B cell (primary cell): ENCODE results near the gene ATPAF1. TPM values are rescaled to one million over a fixed set of nuclear protein-coding genes. Genes with fewer than 3 reads are reported as not detected.

Source experiments
- ATAC-seq: fragments of 200-7000 bp; cut with Tn5 transposase; one replicate; pipeline ENCODE4 v1.10.0; 2021; ENCODE audit warnings: low read depth, mild to moderate bottlenecking, moderate number of reproducible peaks, moderate library complexity
- CTCF ChIA-PET: fragments of 350-600 bp; sonication (Branson Sonifier 250); formaldehyde crosslinking; loops from one replicate; lab custom pipeline; 2021; ENCODE audit warnings: antibody characterized with exemption, inconsistent platforms; lab: Charles Lee
- POLR2A ChIA-PET: fragments of 350-600 bp; sonication (Branson Sonifier 250); formaldehyde crosslinking; loops from one replicate; lab custom pipeline; 2021; ENCODE audit warnings: antibody characterized with exemption; lab: Charles Lee
- DNase-seq: peaks from one replicate; pipeline ENCODE4 v3.0.0; 2013
- H2AFZ ChIP-seq: 2 replicates; pipeline ENCODE4 v1.6.1; 2012; ENCODE audit warnings: mild to moderate bottlenecking, low read depth, low read length; ENCODE audit not compliant: insufficient read depth, poor library complexity, severe bottlenecking
- H3K27ac ChIP-seq, 2 donors: 1 replicate in 1 of 2; 2 replicates in 1 of 2; pipeline ENCODE4 v1.5.1; 2012 to 2013; ENCODE audit warnings: low read length in 2 of 2, mild to moderate bottlenecking in 2 of 2, moderate library complexity in 1 of 2
- H3K27me3 ChIP-seq, 4 experiments: fragments of 200-600 bp in 1 of 4; sonication (generic) in 1 of 4; replicated peaks in 1 of 4; 1 replicate in 2 of 4; 2 replicates in 2 of 4; pipeline versions ENCODE4 v1.6.1 to v1.7.0; 2013 to 2016; ENCODE audit warnings: low read length in 3 of 4, mild to moderate bottlenecking in 2 of 4, mixed read lengths in 1 of 4, moderate library complexity in 1 of 4; ENCODE audit not compliant: insufficient read depth in 4 of 4, control insufficient read depth in 3 of 4; ENCODE audit errors: control extremely low read depth in 1 of 4
- H3K36me3 ChIP-seq, 2 experiments: replicated peaks in 1 of 2; 1 replicate in 1 of 2; 2 replicates in 1 of 2; pipeline versions ENCODE4 v1.6.1 to v1.7.1; 2013; ENCODE audit warnings: low read length in 1 of 2; ENCODE audit not compliant: insufficient read depth in 2 of 2, control insufficient read depth in 1 of 2; ENCODE audit errors: control extremely low read depth in 1 of 2, extremely low read depth in 1 of 2
- H3K4me1 ChIP-seq, 2 donors: fragments of 200-600 bp in 1 of 2; sonication (generic) in 1 of 2; 1 replicate in 1 of 2; 2 replicates in 1 of 2; pipeline versions ENCODE4 v1.5.1 to v1.6.1; 2013 to 2017; ENCODE audit warnings: low read length in 2 of 2; ENCODE audit not compliant: control insufficient read depth in 2 of 2, insufficient read depth in 2 of 2
- H3K4me2 ChIP-seq: replicated peaks from 2 replicates; pipeline ENCODE3; 2012; ENCODE audit warnings: mild to moderate bottlenecking, low read depth, low read length; ENCODE audit not compliant: poor library complexity, severe bottlenecking
- H3K4me3 ChIP-seq, 5 experiments: fragments of 200-600 bp in 1 of 5; sonication (generic) in 1 of 5; 1 replicate in 3 of 5; 2 replicates in 2 of 5; pipeline versions ENCODE4 v1.5.1 to v1.7.0; 2011 to 2016; ENCODE audit warnings: low read length in 4 of 5, mild to moderate bottlenecking in 4 of 5, low read depth in 2 of 5, control low read depth in 1 of 5, moderate library complexity in 1 of 5; ENCODE audit not compliant: insufficient read depth in 1 of 5; ENCODE audit errors: control extremely low read depth in 1 of 5, extremely low read depth in 1 of 5
- H3K79me2 ChIP-seq: fragments of 200-600 bp; sonication (generic); one replicate; pipeline ENCODE4 v1.6.0; 2016; ENCODE audit warnings: low read length; ENCODE audit not compliant: control insufficient read depth, insufficient read depth
- H3K9ac ChIP-seq: fragments of 200-600 bp; sonication (generic); 2 replicates; pipeline ENCODE4 v1.6.1; 2017; ENCODE audit warnings: mild to moderate bottlenecking, low read length, moderate library complexity
- H3K9me3 ChIP-seq, 3 donors: one replicate each; pipeline versions ENCODE4 v1.6.1 to v1.7.1; 2013; ENCODE audit warnings: low read length in 2 of 3; ENCODE audit not compliant: control insufficient read depth in 2 of 3, insufficient read depth in 1 of 3; ENCODE audit errors: control extremely low read depth in 1 of 3
- H4K20me1 ChIP-seq: 2 replicates; pipeline ENCODE4 v1.6.0; 2012; ENCODE audit warnings: mild to moderate bottlenecking, low read length; ENCODE audit not compliant: insufficient read depth, control insufficient read depth, poor library complexity, severe bottlenecking
- H3K27ac Mint-ChIP-seq: one replicate; pipeline ENCODE4 v1.8.0; 2021; ENCODE audit warnings: mixed read lengths
- H3K27me3 Mint-ChIP-seq: one replicate; pipeline ENCODE4 v1.8.0; 2021; ENCODE audit warnings: mixed read lengths
- H3K4me1 Mint-ChIP-seq: one replicate; pipeline ENCODE4 v1.8.0; 2021; ENCODE audit warnings: mixed read lengths
- H3K4me3 Mint-ChIP-seq: one replicate; pipeline ENCODE4 v1.8.0; 2021; ENCODE audit warnings: mixed read lengths
- H3K9me3 Mint-ChIP-seq: one replicate; pipeline ENCODE4 v1.8.0; 2022; ENCODE audit warnings: mixed read lengths; ENCODE audit not compliant: insufficient read depth
- CTCF ChIP-seq: fragments of 200-600 bp; IDR thresholded peaks from one replicate; pipeline ENCODE4 v1.8.0; 2022; ENCODE audit warnings: antibody characterized with exemption, mild to moderate bottlenecking
- EZH2 ChIP-seq: IDR thresholded peaks from 2 replicates; pipeline ENCODE4 v1.6.1; 2012; ENCODE audit warnings: borderline replicate concordance, low read depth, mild to moderate bottlenecking, moderate library complexity, low read length; ENCODE audit not compliant: insufficient read depth, poor library complexity, severe bottlenecking
- WGBS: methylation state at CpG from one replicate; pipeline ENCODE4 v1.1.5; 2013; ENCODE audit warnings: missing lambda C conversion rate; ENCODE audit not compliant: insufficient coverage; 5-methylcytosine and 5-hydroxymethylcytosine counted together
- intact Hi-C: fragments of 100-400 bp; cut with micrococcal nuclease; formaldehyde crosslinking; loops from one replicate; pipeline ENCODE4 v1.10.0; 2022
- polyA plus RNA-seq: library from polyadenylated mRNA; depleted of rRNA; stranded (reverse); fragments of >200 nt; gene quantifications from 2 replicates; pipeline ENCODE4 v1.2.3, GENCODE V29; 2012
- total RNA-seq, 2 donors: library from RNA; stranded (reverse); fragments of 120-200 nt in 1 of 2; gene quantifications; 1 replicate in 1 of 2; 2 replicates in 1 of 2; pipeline versions ENCODE4 v1.2.3 to v1.2.4, GENCODE V29; 2013 to 2022

ATPAF1 gene
- total and polyA plus RNA-seq, 2 donors (not counting 1 experiment from before 2014, with no cell fraction given): 18.3 to 22.0 TPM

GRCh38 chr1:46630719-46631118 lies 37.4 kb downstream of the ATPAF1 start:
- POLR2A ChIA-PET: no interaction called here
- Histone ChIP-seq H3K36me3 (peaks cover 5 to 18% of the 10 kb centered on the region in 2 experiments), H3K4me1 (no peaks in the 10 kb centered on the region), H3K27ac (no peak overlapping the region), H2AFZ (no peak overlapping the region), H4K20me1 (no peaks in the 10 kb centered on the region), H3K4me3 (no peak overlapping the region), H3K79me2 (no peaks in the 10 kb centered on the region), H3K9me3 (no peaks in the 10 kb centered on the region), H3K4me2 (no peak overlapping the region), H3K27me3 (no peaks in the 10 kb centered on the region), H3K9ac (no peak overlapping the region)
- H3K9me3 Mint-ChIP-seq: no peaks in the 10 kb centered on the region
- no peak for DNase-seq
- no peak for ATAC-seq
- intact Hi-C loops: no loop called here
- no CpG with 5 or more reads among the region's 2 CpGs for WGBS
- no peaks in the 10 kb centered on the region for H3K27me3 Mint-ChIP-seq
- H3K4me3 Mint-ChIP-seq: no peak overlapping the region
- no peaks in the 10 kb centered on the region for H3K4me1 Mint-ChIP-seq
- TF ChIP-seq EZH2 (no peak), CTCF (no peak)
- no peak overlapping the region for H3K27ac Mint-ChIP-seq
- CTCF ChIA-PET: no interaction called here

GRCh38 chr1:46623743-46624644 lies 44.2 kb downstream of the ATPAF1 start:
- Histone ChIP-seq H3K27me3 (no peaks in the 10 kb centered on the region), H3K27ac (no peak overlapping the region), H3K9me3 (no peaks in the 10 kb centered on the region), H4K20me1 (no peaks in the 10 kb centered on the region), H3K79me2 (no peaks in the 10 kb centered on the region), H3K4me2 (no peak overlapping the region), H3K36me3 (no peaks in the 10 kb centered on the region), H3K4me1 (peaks cover 8 to 9% of the 10 kb centered on the region in 2 donors), H3K4me3 (no peak overlapping the region), H3K9ac (no peak overlapping the region), H2AFZ (no peak overlapping the region)
- Mint-ChIP-seq H3K4me3 (no peak overlapping the region), H3K9me3 (no peaks in the 10 kb centered on the region), H3K4me1 (peaks cover 10% of the 10 kb centered on the region), H3K27ac (no peak overlapping the region), H3K27me3 (no peaks in the 10 kb centered on the region)
- CTCF ChIA-PET: no interaction called here
- POLR2A ChIA-PET: no interaction called here
- intact Hi-C loops: no loop called here
- no peak for ATAC-seq
- DNase-seq: no peak
- 98% methylated on average over 4 of the region's 4 CpGs for whole genome bisulfite sequencing
- no peak for TF ChIP-seq EZH2
- no peak for TF ChIP-seq CTCF
